Spleen (tissue), 11 donors: ENCODE data around the gene NEDD9. TPM values are rescaled to one million over a fixed set of nuclear protein-coding genes. Genes with fewer than 3 reads are reported as not detected.

Experiments
- DNase-seq: peaks from one replicate; pipeline ENCODE4 v3.0.0-alpha.2; 2020
- H3K27ac ChIP-seq, 8 donors: fragments of 200-600 bp; sonication (generic) in 7 of 8; 1 replicate in 4 of 8; 2 replicates in 4 of 8; pipeline versions ENCODE4 v1.5.0 to v1.8.0; 2016 to 2021; ENCODE audit warnings: inconsistent platforms in 4 of 8, mild to moderate bottlenecking in 4 of 8, moderate library complexity in 1 of 8
- H3K27me3 ChIP-seq, 7 donors: fragments of 200-600 bp; sonication (generic) in 6 of 7; replicated peaks in 1 of 7; 1 replicate in 4 of 7; 2 replicates in 3 of 7; pipeline versions ENCODE4 v1.5.0 to v1.8.0; 2016 to 2021; ENCODE audit warnings: inconsistent platforms in 3 of 7, mild to moderate bottlenecking in 1 of 7
- H3K36me3 ChIP-seq, 6 donors: fragments of 200-600 bp; sonication (generic) in 5 of 6; 1 replicate in 4 of 6; 2 replicates in 2 of 6; pipeline versions ENCODE4 v1.5.0 to v1.8.0; 2016 to 2021; ENCODE audit warnings: inconsistent platforms in 2 of 6
- H3K4me1 ChIP-seq, 6 donors: fragments of 200-600 bp; sonication (generic) in 5 of 6; 1 replicate in 3 of 6; 2 replicates in 3 of 6; pipeline versions ENCODE4 v1.5.0 to v1.8.0; 2016 to 2021; ENCODE audit warnings: inconsistent platforms in 3 of 6
- H3K4me3 ChIP-seq, 8 donors: fragments of 200-600 bp; sonication (generic) in 7 of 8; 1 replicate in 4 of 8; 2 replicates in 4 of 8; pipeline versions ENCODE4 v1.5.0 to v1.8.0; 2016 to 2021; ENCODE audit warnings: inconsistent platforms in 4 of 8, mild to moderate bottlenecking in 4 of 8, moderate library complexity in 2 of 8
- H3K9me3 ChIP-seq, 8 donors: fragments of 200-600 bp; sonication (generic) in 7 of 8; 1 replicate in 4 of 8; 2 replicates in 4 of 8; pipeline versions ENCODE4 v1.5.0 to v1.8.0; 2016 to 2021; ENCODE audit warnings: inconsistent platforms in 4 of 8
- CTCF ChIP-seq, 11 experiments: fragments of 200-600 bp in 7 of 11; fragments of 450-650 bp in 4 of 11; sonication (generic) in 4 of 11; IDR thresholded peaks in 8 of 11; conservative IDR thresholded peaks in 3 of 11; 1 replicate in 7 of 11; 2 replicates in 4 of 11; pipeline versions ENCODE4 v1.4.0 to v1.8.0; 2016 to 2021; ENCODE audit warnings: antibody characterized with exemption in 11 of 11, inconsistent platforms in 4 of 11, mild to moderate bottlenecking in 1 of 11
- POLR2A ChIP-seq, 3 donors: fragments of 450-650 bp; IDR thresholded peaks; one replicate each; pipeline ENCODE4 v1.5.1; 2017; ENCODE audit warnings: antibody characterized with exemption in 3 of 3, mild to moderate bottlenecking in 1 of 3
- POLR2AphosphoS5 ChIP-seq, 3 donors: sonication (generic); formaldehyde crosslinking; IDR thresholded peaks; one replicate each; pipeline ENCODE4 v1.5.1; 2017; ENCODE audit warnings: antibody characterized with exemption in 3 of 3
- WGBS, 5 donors: extraction: QIAGEN DNeasy Blood & Tissue Kit in 3 of 5; methylation state at CpG; one replicate each; pipeline versions ENCODE4 v1.1.5 to v1.1.7; 2013 to 2018; 5-methylcytosine and 5-hydroxymethylcytosine counted together
- intact Hi-C: fragments of 100-400 bp; cut with DNase I; formaldehyde crosslinking; loops from one replicate; pipeline ENCODE4 v1.15.0; 2023; ENCODE audit warnings: low total_unique reads
- polyA plus RNA-seq, 3 donors: library from polyadenylated mRNA; stranded (reverse); fragments of 200-250 nt; gene quantifications; one replicate each; pipeline ENCODE4 v1.2.1, GENCODE V29; 2013
- total RNA-seq, 7 donors: library from RNA; depleted of rRNA in 3 of 7; stranded (reverse); fragments of >200 nt in 3 of 7; fragmentation: NEBNext Ultra II Directional in 4 of 7; extraction: Animal tissue kit (Norgen Biotek cat#: 25700) in 4 of 7; gene quantifications; one replicate each; pipeline versions ENCODE4 v1.1.0 to v1.2.1, GENCODE V29; 2016 to 2021
- donor health status: healthy with polysubstance abuse.
- donor health status: DM: no; HTN: no; CAD: no; lungs with moderate emphysema.
- donor health status: DM: no; HTN: no; CAD: no.
- donor health status: Bipolar disorder and iron deficiency.
- donor health status: healthy.
- donor health status: DM: no; HTN: no; CAD: no.
- donor health status: DM: yes; HTN: yes; CAD: no.

Gene NEDD9
- total and polyA plus RNA-seq, 10 donors, result 16.1 to 208 (median 115) TPM

- Histone ChIP-seq H3K4me3 (no peak overlapping the region), H3K27ac (peak overlapping the region in 6 of 8 donors; percentile 13 to 63 (median 48)), H3K4me1 (peaks cover 4 to 72% (median 18%) of the 10 kb centered on the region in 6 donors), H3K9me3 (no peaks in the 10 kb centered on the region), H3K27me3 (no peaks in the 10 kb centered on the region), H3K36me3 (peaks cover 0 to 97% (median 21%) of the 10 kb centered on the region in 6 donors)
- no peak for DNase-seq
- 75 to 87% (median 78%) methylated on average over 3 of the region's 3 CpGs for WGBS, 5 donors
- intact Hi-C loops, result no loop called here
- TF ChIP-seq POLR2A (IDR thresholded peaks at IDR 0.05) (no peak), CTCF (IDR thresholded peaks at IDR 0.05 in 8 of 11, conservative IDR thresholded peaks at IDR 0.05 in 3 of 11) (no peak), POLR2AphosphoS5 (IDR thresholded peaks at IDR 0.05) (no peak)
Measured at GRCh38 chr6:11197175-11197536, 35.3 kb downstream of the NEDD9 start.

GRCh38 chr6:11196511-11197174 is 35.8 kb downstream of the NEDD9 start:
- no peak overlapping the region for H3K4me3 ChIP-seq
- TF ChIP-seq POLR2AphosphoS5 (IDR thresholded peaks at IDR 0.05) (no peak), POLR2A (IDR thresholded peaks at IDR 0.05) (no peak), CTCF (IDR thresholded peaks at IDR 0.05 in 8 of 11, conservative IDR thresholded peaks at IDR 0.05 in 3 of 11) (no peak)
- H3K9me3 ChIP-seq, result no peaks in the 10 kb centered on the region
- peaks cover 4 to 67% (median 13%) of the 10 kb centered on the region in 6 donors for H3K4me1 ChIP-seq
- DNase-seq, result no peak
- intact Hi-C loops, result no loop called here
- 50 to 61% (median 60%) methylated on average over 15 of the region's 15 CpGs for WGBS, 5 donors
- peak overlapping the region in 6 of 8 donors; percentile 9 to 63 (median 48) for H3K27ac ChIP-seq
- H3K27me3 ChIP-seq, result no peaks in the 10 kb centered on the region
- H3K36me3 ChIP-seq, result peaks cover 0 to 98% (median 26%) of the 10 kb centered on the region in 6 donors

GRCh38 chr6:11194356-11195218 is 37.9 kb downstream of the NEDD9 start:
- peak overlapping the region in 7 of 8 donors; percentile 3 to 63 (median 51) for H3K27ac ChIP-seq
- no peak overlapping the region for H3K4me3 ChIP-seq
- no peak for TF ChIP-seq CTCF (IDR thresholded peaks at IDR 0.05 in 8 of 11, conservative IDR thresholded peaks at IDR 0.05 in 3 of 11)
- no peak for TF ChIP-seq POLR2A (IDR thresholded peaks at IDR 0.05)
- TF ChIP-seq POLR2AphosphoS5 (IDR thresholded peaks at IDR 0.05), result peak in 1 of 3 donors; percentile 31
- no peak for DNase-seq
- WGBS, 5 donors, result 82 to 86% (median 84%) methylated on average over 12 of the region's 12 CpGs
- peaks cover 0 to 99% (median 43%) of the 10 kb centered on the region in 6 donors for H3K36me3 ChIP-seq
- intact Hi-C loops, result no loop called here
- H3K9me3 ChIP-seq, result no peaks in the 10 kb centered on the region
- H3K27me3 ChIP-seq, result no peaks in the 10 kb centered on the region
- H3K4me1 ChIP-seq, result peaks cover 4 to 47% (median 11%) of the 10 kb centered on the region in 6 donors

GRCh38 chr6:11193434-11193833 is 39.0 kb downstream of the NEDD9 start:
- no peaks in the 10 kb centered on the region for H3K27me3 ChIP-seq
- no peak for DNase-seq
- no peaks in the 10 kb centered on the region for H3K9me3 ChIP-seq
- WGBS, 5 donors, result 85 to 98% (median 96%) methylated on average over 6 of the region's 6 CpGs
- intact Hi-C loops, result no loop called here
- peaks cover 0 to 35% (median 5%) of the 10 kb centered on the region in 6 donors for H3K4me1 ChIP-seq
- H3K4me3 ChIP-seq, result no peak overlapping the region
- no peak for TF ChIP-seq CTCF (IDR thresholded peaks at IDR 0.05 in 8 of 11, conservative IDR thresholded peaks at IDR 0.05 in 3 of 11)
- no peak for TF ChIP-seq POLR2AphosphoS5 (IDR thresholded peaks at IDR 0.05)
- TF ChIP-seq POLR2A (IDR thresholded peaks at IDR 0.05), result no peak
- H3K27ac ChIP-seq, result no peak overlapping the region
- peaks cover 0 to 99% (median 54%) of the 10 kb centered on the region in 6 donors for H3K36me3 ChIP-seq
